ENCODE results near the gene C5orf15. TPM values are rescaled to one million over a fixed set of nuclear protein-coding genes. Genes with fewer than 3 reads are reported as not detected.

C5orf15 gene
- total RNA-seq, result 52.0 and 58.5 TPM in 2 replicates
- long read RNA-seq, transcript C5orf15-201 (3 exons, 2,358 nt), result major isoform, 623 of 654 reads
- long read RNA-seq, partial matches to known transcripts, result 12 of 654 reads
- long read RNA-seq, other reads (novel, unspliced or antisense), result 19 of 654 reads

GRCh38 chr5:133968204-133968980 lies at the start of gene C5orf15:
C5orf15 (minus strand) TSS chr5:133968625; CDS start chr5:133968584, 41 bp downstream.
- H3K36me3 Mint-ChIP-seq (ENCODE audit: insufficient read depth), result no peaks in the 10 kb centered on the region
- peak; percentile 78 for DNase-seq (ENCODE audit: low spot score, unreplicated experiment)
- H3K4me3 Mint-ChIP-seq (ENCODE audit: low read depth), result peak within 1 kb of the TSS; percentile 98
- no peaks in the 10 kb centered on the region for H3K27me3 Mint-ChIP-seq
- H3K9me3 Mint-ChIP-seq (ENCODE audit: low read depth), result no peaks in the 10 kb centered on the region
- TF ChIP-seq CTCF (IDR thresholded peaks at IDR 0.05; ENCODE audit: unreplicated experiment), result peak; percentile 24
- H3K27ac Mint-ChIP-seq, result peak within 1 kb of the TSS; percentile 97
- H3K4me1 Mint-ChIP-seq (ENCODE audit: low read depth), result peaks cover 25% of the 10 kb centered on the region

- Mint-ChIP-seq H3K4me1 (ENCODE audit: low read depth) (peaks cover 12% of the 10 kb centered on the region), H3K27me3 (no peaks in the 10 kb centered on the region), H3K27ac (no peak overlapping the region), H3K4me3 (ENCODE audit: low read depth) (no peak overlapping the region), H3K9me3 (ENCODE audit: low read depth) (peaks cover 3% of the 10 kb centered on the region), H3K36me3 (ENCODE audit: insufficient read depth) (no peaks in the 10 kb centered on the region)
- no peak for DNase-seq (ENCODE audit: low spot score, unreplicated experiment)
- no peak for TF ChIP-seq CTCF (IDR thresholded peaks at IDR 0.05; ENCODE audit: unreplicated experiment)
Observed at GRCh38 chr5:134008266-134008749, 39.9 kb upstream of the C5orf15 start.

GRCh38 chr5:134007581-134008265 lies 39.3 kb upstream of the C5orf15 start:
- no peak for DNase-seq (ENCODE audit: low spot score, unreplicated experiment)
- no peak overlapping the region for H3K4me3 Mint-ChIP-seq (ENCODE audit: low read depth)
- peaks cover under 1% of the 10 kb centered on the region for H3K9me3 Mint-ChIP-seq (ENCODE audit: low read depth)
- peaks cover 16% of the 10 kb centered on the region for H3K4me1 Mint-ChIP-seq (ENCODE audit: low read depth)
- TF ChIP-seq CTCF (IDR thresholded peaks at IDR 0.05; ENCODE audit: unreplicated experiment), result no peak
- H3K27me3 Mint-ChIP-seq, result no peaks in the 10 kb centered on the region
- no peaks in the 10 kb centered on the region for H3K36me3 Mint-ChIP-seq (ENCODE audit: insufficient read depth)
- H3K27ac Mint-ChIP-seq, result no peak overlapping the region

GRCh38 chr5:134006115-134006514 lies 37.7 kb upstream of the C5orf15 start:
- Mint-ChIP-seq H3K9me3 (ENCODE audit: low read depth) (no peaks in the 10 kb centered on the region), H3K36me3 (ENCODE audit: insufficient read depth) (peaks cover 3% of the 10 kb centered on the region), H3K4me1 (ENCODE audit: low read depth) (peaks cover 24% of the 10 kb centered on the region), H3K27ac (peak overlapping the region; percentile 97), H3K27me3 (no peaks in the 10 kb centered on the region), H3K4me3 (ENCODE audit: low read depth) (peak overlapping the region; percentile 88)
- no peak for TF ChIP-seq CTCF (IDR thresholded peaks at IDR 0.05; ENCODE audit: unreplicated experiment)
- DNase-seq (ENCODE audit: low spot score, unreplicated experiment), result no peak

GRCh38 chr5:134005417-134006061 lies 37.1 kb upstream of the C5orf15 start:
- H3K27ac Mint-ChIP-seq, result peak overlapping the region; percentile 97
- H3K9me3 Mint-ChIP-seq (ENCODE audit: low read depth), result no peaks in the 10 kb centered on the region
- DNase-seq (ENCODE audit: low spot score, unreplicated experiment), result no peak
- no peak for TF ChIP-seq CTCF (IDR thresholded peaks at IDR 0.05; ENCODE audit: unreplicated experiment)
- peak overlapping the region; percentile 88 for H3K4me3 Mint-ChIP-seq (ENCODE audit: low read depth)
- H3K4me1 Mint-ChIP-seq (ENCODE audit: low read depth), result peaks cover 28% of the 10 kb centered on the region
- H3K27me3 Mint-ChIP-seq, result no peaks in the 10 kb centered on the region
- peaks cover 3% of the 10 kb centered on the region for H3K36me3 Mint-ChIP-seq (ENCODE audit: insufficient read depth)
